Measurements from ENCODE around the gene TADA2B. TPM values are rescaled to one million over a fixed set of nuclear protein-coding genes. Genes with fewer than 3 reads are reported as not detected.

TADA2B gene, protein sequence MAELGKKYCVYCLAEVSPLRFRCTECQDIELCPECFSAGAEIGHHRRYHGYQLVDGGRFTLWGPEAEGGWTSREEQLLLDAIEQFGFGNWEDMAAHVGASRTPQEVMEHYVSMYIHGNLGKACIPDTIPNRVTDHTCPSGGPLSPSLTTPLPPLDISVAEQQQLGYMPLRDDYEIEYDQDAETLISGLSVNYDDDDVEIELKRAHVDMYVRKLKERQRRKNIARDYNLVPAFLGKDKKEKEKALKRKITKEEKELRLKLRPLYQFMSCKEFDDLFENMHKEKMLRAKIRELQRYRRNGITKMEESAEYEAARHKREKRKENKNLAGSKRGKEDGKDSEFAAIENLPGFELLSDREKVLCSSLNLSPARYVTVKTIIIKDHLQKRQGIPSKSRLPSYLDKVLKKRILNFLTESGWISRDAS
- 6.1 and 8.1 TPM in 2 replicates for total RNA-seq (2012; rRNA removed)
- polyA plus RNA-seq (2012; rRNA removed) = 8.1 and 8.6 TPM in 2 replicates
- polyA plus RNA-seq (2012; cell fraction: cytosol; rRNA removed) = 5.2 and 6.9 TPM in 2 replicates
- polyA plus RNA-seq (2012; cell fraction: nucleus; rRNA removed; ENCODE audit: low replicate concordance) = 5.7 and 6.6 TPM in 2 replicates
- percentile 70 among the genes with signal in this experiment for Bru-seq, nascent RNA
- BruChase-seq, experiment 1, labeled RNA remaining after a 6-hour chase = percentile 66 among the genes with signal in this experiment
- BruChase-seq, experiment 2, labeled RNA remaining after a 2-hour chase = percentile 79 among the genes with signal in this experiment
- long read RNA-seq, full-length matches to known transcripts = 37 of 42 reads
- long read RNA-seq, partial matches to known transcripts = 2 of 42 reads
- long read RNA-seq, other reads (novel, unspliced or antisense) = 3 of 42 reads

DNA sequence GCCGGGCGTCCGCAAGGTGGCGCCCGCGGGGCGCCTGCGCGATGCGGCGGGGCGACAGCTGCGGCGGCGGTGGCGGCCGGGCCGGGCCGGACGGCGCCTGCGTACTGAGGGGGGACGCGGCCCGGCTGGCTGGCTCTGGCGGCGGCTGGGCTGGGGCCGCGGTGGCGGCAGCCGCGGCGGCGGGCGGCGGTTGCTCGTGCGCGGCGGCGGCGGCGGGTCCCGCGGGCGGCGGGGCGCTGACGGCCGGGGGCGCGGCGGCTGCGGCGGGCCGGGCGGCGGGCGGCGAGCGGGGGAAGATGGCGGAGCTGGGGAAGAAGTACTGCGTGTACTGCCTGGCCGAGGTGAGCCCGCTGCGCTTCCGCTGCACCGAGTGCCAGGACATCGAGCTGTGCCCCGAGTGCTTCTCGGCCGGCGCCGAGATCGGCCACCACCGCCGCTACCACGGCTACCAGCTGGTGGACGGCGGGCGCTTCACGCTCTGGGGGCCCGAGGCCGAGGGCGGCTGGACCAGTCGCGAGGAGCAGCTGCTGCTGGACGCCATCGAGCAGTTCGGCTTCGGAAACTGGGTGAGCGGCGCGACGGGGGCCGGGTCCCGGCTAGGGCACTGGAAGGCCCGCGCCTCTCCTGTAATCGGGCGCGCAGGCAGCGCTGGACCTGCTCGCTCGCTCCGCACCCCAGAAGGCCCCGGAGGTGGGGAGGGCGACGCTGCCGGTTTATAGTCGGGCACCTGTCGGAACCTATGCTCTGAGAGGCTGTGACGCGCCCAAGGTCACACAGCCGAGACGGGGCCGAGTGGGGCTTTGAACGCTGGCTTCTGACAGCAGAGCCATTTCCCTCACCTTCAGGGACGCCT is at the start of gene TADA2B:
Gene TADA2B (plus strand): TSS at position 89 of the 853 bp plus-strand sequence. CDS start 208 bp downstream, at position 297.
- Histone ChIP-seq H3K14ac (replicated peaks; ENCODE audit: low read depth, low read length) (peak within 1 kb of the TSS; percentile 91), H3K9me1 (ENCODE audit: insufficient read depth, low read length) (peaks cover 20% of the 10 kb centered on the region), H3K4ac (ENCODE audit: low read depth, low read length) (peak within 1 kb of the TSS; percentile 88), H3K9ac (ENCODE audit: low read depth, low read length) (peak within 1 kb of the TSS; percentile 87), H2BK20ac (ENCODE audit: low read depth, low read length) (no peak within 1 kb of the TSS), H4K20me1 (ENCODE audit: insufficient read depth, low read length) (peaks cover 47% of the 10 kb centered on the region), H3K4me3 (ENCODE audit: insufficient read depth, low read depth, low read length) (peak within 1 kb of the TSS; percentile 79), H2AFZ (replicated peaks; ENCODE audit: low read length, poor library complexity) (peak within 1 kb of the TSS; percentile 99), H3K4me1 (ENCODE audit: control insufficient read depth, insufficient read depth, low read length) (peaks cover 21% of the 10 kb centered on the region), H3K27ac (ENCODE audit: insufficient read depth, low read length) (peak within 1 kb of the TSS; percentile 74), H4K8ac (ENCODE audit: low read depth in 2 of 2, low read length in 2 of 2) (peak within 1 kb of the TSS; percentile 74 to 90; a peak in 3 of 4 replicates), H3K79me1 (ENCODE audit: low read depth in 1 of 2, low read length in 2 of 2) (peaks cover 22 to 62% of the 10 kb centered on the region in 2 experiments), H3K18ac (ENCODE audit: low read depth, low read length) (peak within 1 kb of the TSS; percentile 4; the same call in 1 of the 2 replicates), H3K36me3 (ENCODE audit: control insufficient read depth, insufficient read depth, low read length) (no peaks in the 10 kb centered on the region), H2BK120ac (ENCODE audit: low read depth, low read length) (peak within 1 kb of the TSS; percentile 34; the same call in 1 of the 2 replicates), H3K23ac (ENCODE audit: low read depth, low read length) (peak within 1 kb of the TSS; percentile 74), H2AK5ac (ENCODE audit: low read depth, low read length) (peak within 1 kb of the TSS; percentile 74), H2BK5ac (ENCODE audit: low read depth, low read length, poor library complexity, severe bottlenecking) (peak within 1 kb of the TSS; percentile 79), H2BK15ac (ENCODE audit: low read depth, low read length) (no peak within 1 kb of the TSS), H3K56ac (ENCODE audit: extremely low read depth, insufficient read depth, low read length) (peak within 1 kb of the TSS; percentile 25; the same call in 1 of the 2 replicates), H4K5ac (ENCODE audit: low read depth, low read length) (peak within 1 kb of the TSS; percentile 28), H3K27me3 (ENCODE audit: control insufficient read depth, insufficient read depth, low read length) (no peaks in the 10 kb centered on the region), H4K91ac (ENCODE audit: insufficient read depth, low read depth, low read length) (peak within 1 kb of the TSS; percentile 69; the same call in 1 of the 2 replicates), H3K9me3 (ENCODE audit: control insufficient read depth, insufficient read depth, low read length) (no peaks in the 10 kb centered on the region), H3K4me2 (ENCODE audit: low read depth, low read length) (peak within 1 kb of the TSS; percentile 99), H2AK9ac (replicated peaks; ENCODE audit: low read depth, low read length, poor library complexity) (peak within 1 kb of the TSS; percentile 96)
- dilution Hi-C loops (cut with HindIII; ENCODE audit: low sequenced_read_pairs, unreplicated experiment) (no loop called here), intact Hi-C loops (cut with micrococcal nuclease) (loop anchor here (5.0 kb wide), 1 partner anchor 56 kb away; no protein-coding TSS in a partner anchor), in situ Hi-C loops (cut with MboI; ENCODE audit: low sequenced_read_pairs) (no loop called here)
- no TSS peak for BruUV-seq (replicated peaks)
- 1% methylated on average over 54 of the region's 119 CpGs; no CpG with 5 or more reads in 1 of the 2 experiments for WGBS, 2 experiments (ENCODE audit: extremely low coverage in 2 of 2, insufficient read length in 1 of 2)
- ATAC-seq (ENCODE audit: low read depth) (peak; percentile 28), DNase-seq (peak; percentile 38)
- POLR2A ChIA-PET (ENCODE audit: unreplicated experiment) = interaction anchor here (0.6 to 0.7 kb wide), 2 partner anchors 9 to 47 kb away, joined by 4 read pairs; no protein-coding TSS in a partner anchor
- CTCF ChIA-PET = interaction anchor here (0.9 to 1.6 kb wide), 6 partner anchors 13 to 72 kb away, joined by 3 to 4 read pairs (median 3); partner anchors contain the start of gene GRPEL1
- TF ChIP-seq NFE2L2 (IDR thresholded peaks at IDR 0.05; ENCODE audit: low read depth, low read length) (no peak), RCOR1 (IDR thresholded peaks at IDR 0.05; ENCODE audit: insufficient replicate concordance, low read length) (no peak), RAD21 (IDR thresholded peaks at IDR 0.05; ENCODE audit: low read length) (peak; percentile 37), BHLHE40 (IDR thresholded peaks at IDR 0.05; ENCODE audit: low read depth, low read length) (no peak), MXI1 (IDR thresholded peaks at IDR 0.05; ENCODE audit: borderline replicate concordance, low read depth, low read length) (peak; percentile 22; the same call in 1 of the 2 replicates), POLR2A (IDR thresholded peaks at IDR 0.05; ENCODE audit: low read depth, low read length) (no peak), MAZ (IDR thresholded peaks at IDR 0.05; ENCODE audit: borderline replicate concordance, low read depth, low read length) (peak; percentile 19; the same call in 1 of the 2 replicates), SMC3 (IDR thresholded peaks at IDR 0.05; ENCODE audit: low read depth, low read length) (no peak)
- TF ChIP-seq, protein P1, sequence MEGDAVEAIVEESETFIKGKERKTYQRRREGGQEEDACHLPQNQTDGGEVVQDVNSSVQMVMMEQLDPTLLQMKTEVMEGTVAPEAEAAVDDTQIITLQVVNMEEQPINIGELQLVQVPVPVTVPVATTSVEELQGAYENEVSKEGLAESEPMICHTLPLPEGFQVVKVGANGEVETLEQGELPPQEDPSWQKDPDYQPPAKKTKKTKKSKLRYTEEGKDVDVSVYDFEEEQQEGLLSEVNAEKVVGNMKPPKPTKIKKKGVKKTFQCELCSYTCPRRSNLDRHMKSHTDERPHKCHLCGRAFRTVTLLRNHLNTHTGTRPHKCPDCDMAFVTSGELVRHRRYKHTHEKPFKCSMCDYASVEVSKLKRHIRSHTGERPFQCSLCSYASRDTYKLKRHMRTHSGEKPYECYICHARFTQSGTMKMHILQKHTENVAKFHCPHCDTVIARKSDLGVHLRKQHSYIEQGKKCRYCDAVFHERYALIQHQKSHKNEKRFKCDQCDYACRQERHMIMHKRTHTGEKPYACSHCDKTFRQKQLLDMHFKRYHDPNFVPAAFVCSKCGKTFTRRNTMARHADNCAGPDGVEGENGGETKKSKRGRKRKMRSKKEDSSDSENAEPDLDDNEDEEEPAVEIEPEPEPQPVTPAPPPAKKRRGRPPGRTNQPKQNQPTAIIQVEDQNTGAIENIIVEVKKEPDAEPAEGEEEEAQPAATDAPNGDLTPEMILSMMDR (conservative IDR thresholded peaks at IDR 0.05; ENCODE audit: low read depth, low read length) = no peak; the same call in 1 of the 2 replicates

Measured in IMR-90 (cell line).